GM10266 (cell line): ENCODE results near the gene CDH13.

Experiments used
- DNase-seq: peaks from one replicate; pipeline ENCODE4 v3.0.0; 2012; ENCODE audit errors: extremely low spot score
- CTCF ChIP-seq: IDR thresholded peaks from 2 replicates; pipeline ENCODE4 v1.5.1; 2012; ENCODE audit warnings: mild to moderate bottlenecking, low read depth; ENCODE audit not compliant: control insufficient read depth, insufficient read depth; ENCODE audit errors: missing control alignments

Gene CDH13

GRCh38 chr16:82763371-82763770 lies 136.6 kb downstream of the CDH13 start:
- TF ChIP-seq CTCF: no peak
- DNase-seq: no peak

GRCh38 chr16:82767198-82767597 lies 140.4 kb downstream of the CDH13 start:
- DNase-seq: no peak
- TF ChIP-seq CTCF: no peak

- TF ChIP-seq CTCF: no peak
- no peak for DNase-seq
Observed at GRCh38 chr16:82767808-82768207, 141.0 kb downstream of the CDH13 start.

GRCh38 chr16:82769845-82770244 lies 143.1 kb downstream of the CDH13 start:
- DNase-seq: no peak

GRCh38 chr16:82772215-82772614 lies 145.4 kb downstream of the CDH13 start:
- no peak for TF ChIP-seq CTCF
- DNase-seq: no peak

More at GRCh38 chr16:82769845-82770244, 143.1 kb downstream of the CDH13 start:
- no peak for TF ChIP-seq CTCF

GRCh38 chr16:82773018-82773417 lies 146.2 kb downstream of the CDH13 start:
- no peak for TF ChIP-seq CTCF
- DNase-seq: no peak

- no peak for TF ChIP-seq CTCF
- no peak for DNase-seq
Observed at GRCh38 chr16:82776470-82777146, 149.8 kb downstream of the CDH13 start.
